WTC11 (cell line): ENCODE results near the gene GNAO1.

Experiments used
- ATF6 ChIP-seq: sonication (generic); formaldehyde crosslinking; IDR thresholded peaks from 2 replicates; pipeline ENCODE4 v1.8.1; 2023; ENCODE audit warnings: mild to moderate bottlenecking, missing genetic modification reagents
- CTCF ChIP-seq: fragments of 200-600 bp; IDR thresholded peaks from 2 replicates; pipeline ENCODE4 v1.8.0; 2022; ENCODE audit warnings: antibody characterized with exemption
- FOXJ3 ChIP-seq: sonication (generic); formaldehyde crosslinking; IDR thresholded peaks from 2 replicates; pipeline ENCODE4 v1.9.0; 2021; ENCODE audit warnings: missing genetic modification reagents, mild to moderate bottlenecking, borderline replicate concordance
- FOXP1 ChIP-seq: sonication (generic); formaldehyde crosslinking; IDR thresholded peaks from 2 replicates; pipeline ENCODE4 v1.8.0; 2022; ENCODE audit warnings: missing genetic modification reagents, mild to moderate bottlenecking, moderate library complexity, borderline replicate concordance
- MAX ChIP-seq: sonication (generic); formaldehyde crosslinking; IDR thresholded peaks from 2 replicates; pipeline ENCODE4 v1.8.0; 2022; ENCODE audit warnings: mild to moderate bottlenecking, missing genetic modification reagents
- PREB ChIP-seq: sonication (generic); formaldehyde crosslinking; IDR thresholded peaks from 2 replicates; pipeline ENCODE4 v1.8.1; 2022; ENCODE audit warnings: mild to moderate bottlenecking, missing genetic modification reagents, moderate library complexity, borderline replicate concordance
- TEAD1 ChIP-seq: sonication (generic); formaldehyde crosslinking; IDR thresholded peaks from 2 replicates; pipeline ENCODE4 v1.8.0; 2022; ENCODE audit warnings: mild to moderate bottlenecking, missing genetic modification reagents
- TP53 ChIP-seq: sonication (generic); formaldehyde crosslinking; IDR thresholded peaks from 2 replicates; pipeline ENCODE4 v1.8.1; 2023; ENCODE audit warnings: mild to moderate bottlenecking, missing genetic modification reagents
- ZBTB21 ChIP-seq: sonication (generic); formaldehyde crosslinking; IDR thresholded peaks from 2 replicates; pipeline ENCODE4 v1.8.1; 2023; ENCODE audit warnings: mild to moderate bottlenecking, missing genetic modification reagents, borderline replicate concordance
- ZNF423 ChIP-seq: fragments of 250-450 bp; sonication (Bioruptor Pico); IDR thresholded peaks from 2 replicates; pipeline ENCODE4 v2.1.2; 2022; ENCODE audit warnings: mild to moderate bottlenecking, moderate library complexity
- TF ChIP-seq, protein P1 (sequence below): sonication (generic); formaldehyde crosslinking; IDR thresholded peaks from 2 replicates; pipeline ENCODE4 v1.8.1; 2023; ENCODE audit warnings: mild to moderate bottlenecking, missing genetic modification reagents, moderate library complexity
- TF ChIP-seq, protein P2 (sequence below): fragments of 250-450 bp; sonication (Bioruptor Pico); IDR thresholded peaks from 2 replicates; pipeline ENCODE4 v2.1.2; 2022; ENCODE audit warnings: mild to moderate bottlenecking, moderate library complexity

GRCh38 chr16:56255904-56256303 lies 64.6 kb downstream of the GNAO1 start:
- TF ChIP-seq CTCF (no peak), TEAD1 (CRISPR knock-in tag) (no peak), ZNF423 (CRISPR knock-in tag) (no peak), MAX (CRISPR knock-in tag) (no peak), FOXP1 (CRISPR knock-in tag) (no peak), FOXJ3 (CRISPR knock-in tag) (no peak), PREB (CRISPR knock-in tag) (no peak), ZBTB21 (no peak), TP53 (no peak), ATF6 (CRISPR knock-in tag) (no peak)
- TF ChIP-seq, protein P1, sequence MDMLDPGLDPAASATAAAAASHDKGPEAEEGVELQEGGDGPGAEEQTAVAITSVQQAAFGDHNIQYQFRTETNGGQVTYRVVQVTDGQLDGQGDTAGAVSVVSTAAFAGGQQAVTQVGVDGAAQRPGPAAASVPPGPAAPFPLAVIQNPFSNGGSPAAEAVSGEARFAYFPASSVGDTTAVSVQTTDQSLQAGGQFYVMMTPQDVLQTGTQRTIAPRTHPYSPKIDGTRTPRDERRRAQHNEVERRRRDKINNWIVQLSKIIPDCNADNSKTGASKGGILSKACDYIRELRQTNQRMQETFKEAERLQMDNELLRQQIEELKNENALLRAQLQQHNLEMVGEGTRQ (CRISPR knock-in tag): no peak
- TF ChIP-seq, protein P2, sequence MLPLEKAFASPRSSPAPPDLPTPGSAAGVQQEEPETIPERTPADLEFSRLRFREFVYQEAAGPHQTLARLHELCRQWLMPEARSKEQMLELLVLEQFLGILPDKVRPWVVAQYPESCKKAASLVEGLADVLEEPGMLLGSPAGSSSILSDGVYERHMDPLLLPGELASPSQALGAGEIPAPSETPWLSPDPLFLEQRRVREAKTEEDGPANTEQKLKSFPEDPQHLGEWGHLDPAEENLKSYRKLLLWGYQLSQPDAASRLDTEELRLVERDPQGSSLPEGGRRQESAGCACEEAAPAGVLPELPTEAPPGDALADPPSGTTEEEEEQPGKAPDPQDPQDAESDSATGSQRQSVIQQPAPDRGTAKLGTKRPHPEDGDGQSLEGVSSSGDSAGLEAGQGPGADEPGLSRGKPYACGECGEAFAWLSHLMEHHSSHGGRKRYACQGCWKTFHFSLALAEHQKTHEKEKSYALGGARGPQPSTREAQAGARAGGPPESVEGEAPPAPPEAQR: no peak
